A549 (cell line): ENCODE data around the gene FBXL7.

Experiments used
- BHLHE40 ChIP-seq: IDR thresholded peaks from 2 replicates; pipeline ENCODE4 v1.6.1; 2012; ENCODE audit warnings: low read depth, low read length, inconsistent platforms
- CBX8 ChIP-seq: fragments of 200-600 bp; sonication (generic); IDR thresholded peaks from 2 replicates; pipeline ENCODE4 v1.6.1; 2016
- CTCF ChIP-seq: fragments of >200 bp; sonication (Bioruptor Twin); formaldehyde crosslinking; IDR thresholded peaks from 3 replicates; pipeline ENCODE4 v1.5.1; 2016
- EP300 ChIP-seq, 2 experiments: fragments of >200 bp; sonication (Bioruptor Twin); formaldehyde crosslinking; IDR thresholded peaks; 2 replicates in 1 of 2; 3 replicates in 1 of 2; pipeline ENCODE4 v1.6.1; 2016 to 2017
- ESRRA ChIP-seq: fragments of 150-350 bp; IDR thresholded peaks from 2 replicates; pipeline ENCODE4 v1.6.1; 2014; ENCODE audit warnings: mild to moderate bottlenecking, low read length, borderline replicate concordance
- HDAC2 ChIP-seq: fragments of 200-600 bp; sonication (generic); IDR thresholded peaks from 2 replicates; pipeline ENCODE4 v1.6.1; 2016
- HOXA7 ChIP-seq: fragments of 250-450 bp; sonication (Bioruptor Pico); IDR thresholded peaks from 2 replicates; pipeline ENCODE4 v1.5.0; 2020; ENCODE audit warnings: mild to moderate bottlenecking, moderate library complexity
- JUNB ChIP-seq: fragments of >200 bp; sonication (Bioruptor Twin); formaldehyde crosslinking; IDR thresholded peaks from 2 replicates; pipeline ENCODE4 v1.6.1; 2016
- MAZ ChIP-seq: fragments of 150-350 bp; IDR thresholded peaks from 2 replicates; pipeline ENCODE4 v1.6.1; 2014; ENCODE audit warnings: antibody characterized with exemption, low read depth, low read length, borderline replicate concordance
- POLR2A ChIP-seq: IDR thresholded peaks from 2 replicates; pipeline ENCODE4 v1.6.1; 2012; ENCODE audit warnings: mild to moderate bottlenecking, low read length
- POLR2AphosphoS2 ChIP-seq: conservative IDR thresholded peaks from 2 replicates; pipeline ENCODE4 v1.6.1; 2012; ENCODE audit warnings: low read length, improper control_type of control experiment, inconsistent platforms
- RCOR1 ChIP-seq: fragments of 150-350 bp; IDR thresholded peaks from 2 replicates; pipeline ENCODE4 v1.6.1; 2014; ENCODE audit warnings: antibody characterized with exemption, low read length, low read depth
- REST ChIP-seq: fragments of 200-600 bp; sonication (generic); IDR thresholded peaks from 2 replicates; pipeline ENCODE4 v1.6.1; 2016; ENCODE audit warnings: antibody characterized with exemption, mild to moderate bottlenecking, moderate library complexity

- no peak for TF ChIP-seq POLR2AphosphoS2
- TF ChIP-seq CTCF: no peak
- no peak for TF ChIP-seq CBX8
- TF ChIP-seq BHLHE40: no peak
- no peak for TF ChIP-seq EP300 (IDR thresholded peaks at IDR 0.05)
- TF ChIP-seq POLR2A: no peak
- no peak for TF ChIP-seq REST
- no peak for TF ChIP-seq JUNB
- no peak for TF ChIP-seq HDAC2
- no peak for TF ChIP-seq ESRRA
- TF ChIP-seq RCOR1: no peak
- no peak for TF ChIP-seq HOXA7 (CRISPR knock-in tag)
- TF ChIP-seq MAZ: no peak
Measured at GRCh38 chr5:15620501-15620900, 120.5 kb downstream of the FBXL7 start.
